Panc1 (cell line): ENCODE measurements around the gene MED8.
A peak's percentile ranks its signal among the peaks of the same experiment; 100 is the strongest.

Source experiments
- POLR2AphosphoS5 ChIP-seq: IDR thresholded peaks from 2 replicates; pipeline ENCODE4 v1.6.1; 2012; ENCODE audit warnings: mild to moderate bottlenecking, low read depth, low read length, moderate library complexity
- REST ChIP-seq, 2 experiments: IDR thresholded peaks; 2 replicates each; pipeline ENCODE4 v1.6.1; 2011 to 2012; ENCODE audit warnings: low read depth in 2 of 2, control low read depth in 1 of 2, low read length in 1 of 2, mild to moderate bottlenecking in 1 of 2, moderate library complexity in 1 of 2; ENCODE audit not compliant: insufficient read depth in 1 of 2
- TF ChIP-seq, protein P1 (sequence below): fragments of 450-650 bp; IDR thresholded peaks from 2 replicates; pipeline ENCODE4 v1.5.1; 2017; ENCODE audit warnings: mild to moderate bottlenecking

GRCh38 chr1:43389326-43390313 lies at the start of gene MED8, which contains the start of gene SZT2:
- peak; percentile 93 for TF ChIP-seq POLR2AphosphoS5
- TF ChIP-seq, protein P1, sequence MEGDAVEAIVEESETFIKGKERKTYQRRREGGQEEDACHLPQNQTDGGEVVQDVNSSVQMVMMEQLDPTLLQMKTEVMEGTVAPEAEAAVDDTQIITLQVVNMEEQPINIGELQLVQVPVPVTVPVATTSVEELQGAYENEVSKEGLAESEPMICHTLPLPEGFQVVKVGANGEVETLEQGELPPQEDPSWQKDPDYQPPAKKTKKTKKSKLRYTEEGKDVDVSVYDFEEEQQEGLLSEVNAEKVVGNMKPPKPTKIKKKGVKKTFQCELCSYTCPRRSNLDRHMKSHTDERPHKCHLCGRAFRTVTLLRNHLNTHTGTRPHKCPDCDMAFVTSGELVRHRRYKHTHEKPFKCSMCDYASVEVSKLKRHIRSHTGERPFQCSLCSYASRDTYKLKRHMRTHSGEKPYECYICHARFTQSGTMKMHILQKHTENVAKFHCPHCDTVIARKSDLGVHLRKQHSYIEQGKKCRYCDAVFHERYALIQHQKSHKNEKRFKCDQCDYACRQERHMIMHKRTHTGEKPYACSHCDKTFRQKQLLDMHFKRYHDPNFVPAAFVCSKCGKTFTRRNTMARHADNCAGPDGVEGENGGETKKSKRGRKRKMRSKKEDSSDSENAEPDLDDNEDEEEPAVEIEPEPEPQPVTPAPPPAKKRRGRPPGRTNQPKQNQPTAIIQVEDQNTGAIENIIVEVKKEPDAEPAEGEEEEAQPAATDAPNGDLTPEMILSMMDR: no peak
- no peak for TF ChIP-seq REST (IDR thresholded peaks at IDR 0.05; ENCODE audit: insufficient read depth in 1 of 2, low read depth in 2 of 2, low read length in 1 of 2)
